ENCODE results near the gene DACH1.
"Not testable (repeated sequence)": the region's sequence is repeated elsewhere in the genome, so short reads cannot be mapped to it uniquely, and the experiment has no call there.

The DACH1 gene

GRCh38 chr13:71867131-71867814 is at the start of gene DACH1:
TSS of gene DACH1 (minus strand) at chr13:71867204.
- no peak for DNase-seq (ENCODE audit: low read depth in 1 of 2, low spot score in 1 of 2)

- DNase-seq (ENCODE audit: low read depth in 1 of 2, low spot score in 1 of 2) = no peak
These were observed 46.7 kb upstream of the DACH1 start for GRCh38 chr13:71913717-71914116.

- DNase-seq (ENCODE audit: low read depth in 1 of 2, low spot score in 1 of 2) = no peak
These were observed 45.5 kb upstream of the DACH1 start for GRCh38 chr13:71912524-71912923.

- DNase-seq (ENCODE audit: low read depth in 1 of 2, low spot score in 1 of 2) = no peak
These were observed 39.4 kb upstream of the DACH1 start for GRCh38 chr13:71906448-71906847.

- DNase-seq (ENCODE audit: low read depth in 1 of 2, low spot score in 1 of 2) = no peak
These were observed 35.7 kb upstream of the DACH1 start for GRCh38 chr13:71902676-71903075.

GRCh38 chr13:71893506-71893905 is 26.5 kb upstream of the DACH1 start:
- DNase-seq (ENCODE audit: low read depth in 1 of 2, low spot score in 1 of 2) = not testable (repeated sequence)

GRCh38 chr13:71886880-71887279 is 19.9 kb upstream of the DACH1 start:
- no peak for DNase-seq (ENCODE audit: low read depth in 1 of 2, low spot score in 1 of 2)

- DNase-seq (ENCODE audit: low read depth in 1 of 2, low spot score in 1 of 2) = no peak
These were observed 15.1 kb upstream of the DACH1 start for GRCh38 chr13:71882120-71882519.

- no peak for DNase-seq (ENCODE audit: low read depth in 1 of 2, low spot score in 1 of 2)
These were observed 13.9 kb upstream of the DACH1 start for GRCh38 chr13:71880753-71881541.

- DNase-seq (ENCODE audit: low read depth in 1 of 2, low spot score in 1 of 2) = no peak
These were observed 12.9 kb upstream of the DACH1 start for GRCh38 chr13:71879808-71880344.

- no peak for DNase-seq (ENCODE audit: low read depth in 1 of 2, low spot score in 1 of 2)
These were observed 12.1 kb upstream of the DACH1 start for GRCh38 chr13:71879129-71879535.

GRCh38 chr13:71877256-71877653 is 10.3 kb upstream of the DACH1 start:
- no peak for DNase-seq (ENCODE audit: low read depth in 1 of 2, low spot score in 1 of 2)

GRCh38 chr13:71876648-71877255 is 9.7 kb upstream of the DACH1 start:
- no peak for DNase-seq (ENCODE audit: low read depth in 1 of 2, low spot score in 1 of 2)

GRCh38 chr13:71875823-71876222 is 8.8 kb upstream of the DACH1 start:
- DNase-seq (ENCODE audit: low read depth in 1 of 2, low spot score in 1 of 2) = no peak

GRCh38 chr13:71874458-71874857 is 7.5 kb upstream of the DACH1 start:
- DNase-seq (ENCODE audit: low read depth in 1 of 2, low spot score in 1 of 2) = no peak

- no peak for DNase-seq (ENCODE audit: low read depth in 1 of 2, low spot score in 1 of 2)
These were observed 6.6 kb upstream of the DACH1 start for GRCh38 chr13:71873418-71874247.

GRCh38 chr13:71871844-71872243 is 4.8 kb upstream of the DACH1 start:
- DNase-seq (ENCODE audit: low read depth in 1 of 2, low spot score in 1 of 2) = no peak

GRCh38 chr13:71871176-71871754 is 4.3 kb upstream of the DACH1 start:
- DNase-seq (ENCODE audit: low read depth in 1 of 2, low spot score in 1 of 2) = no peak

- DNase-seq (ENCODE audit: low read depth in 1 of 2, low spot score in 1 of 2) = no peak
These were observed 3.1 kb upstream of the DACH1 start for GRCh38 chr13:71870100-71870499.

- DNase-seq (ENCODE audit: low read depth in 1 of 2, low spot score in 1 of 2) = no peak
These were observed 2.3 kb upstream of the DACH1 start for GRCh38 chr13:71869274-71869673.
